Left renal cortex interstitium (tissue), 4 donors: ENCODE measurements around the gene ENTPD1. TPM values are rescaled to one million over a fixed set of nuclear protein-coding genes. Genes with fewer than 3 reads are reported as not detected.
"Not testable (repeated sequence)": the region's sequence is repeated elsewhere in the genome, so short reads cannot be mapped to it uniquely, and the experiment has no call there.

Experiments
- DNase-seq, 4 donors: peaks; one replicate each; pipeline ENCODE4 v3.0.0-alpha.2; 2013; ENCODE audit warnings: low read depth in 4 of 4, low spot score in 2 of 4, missing footprints in 1 of 4
- polyA plus RNA-seq, 4 donors: library from polyadenylated mRNA; unstranded; fragments of 120-200 nt; gene quantifications; one replicate each; pipeline ENCODE4 v1.2.1, GENCODE V29; 2013; ENCODE audit not compliant: insufficient read length in 4 of 4

Gene ENTPD1
- polyA plus RNA-seq, 4 donors: 18.8 to 26.9 (median 22.6) TPM

DNA sequence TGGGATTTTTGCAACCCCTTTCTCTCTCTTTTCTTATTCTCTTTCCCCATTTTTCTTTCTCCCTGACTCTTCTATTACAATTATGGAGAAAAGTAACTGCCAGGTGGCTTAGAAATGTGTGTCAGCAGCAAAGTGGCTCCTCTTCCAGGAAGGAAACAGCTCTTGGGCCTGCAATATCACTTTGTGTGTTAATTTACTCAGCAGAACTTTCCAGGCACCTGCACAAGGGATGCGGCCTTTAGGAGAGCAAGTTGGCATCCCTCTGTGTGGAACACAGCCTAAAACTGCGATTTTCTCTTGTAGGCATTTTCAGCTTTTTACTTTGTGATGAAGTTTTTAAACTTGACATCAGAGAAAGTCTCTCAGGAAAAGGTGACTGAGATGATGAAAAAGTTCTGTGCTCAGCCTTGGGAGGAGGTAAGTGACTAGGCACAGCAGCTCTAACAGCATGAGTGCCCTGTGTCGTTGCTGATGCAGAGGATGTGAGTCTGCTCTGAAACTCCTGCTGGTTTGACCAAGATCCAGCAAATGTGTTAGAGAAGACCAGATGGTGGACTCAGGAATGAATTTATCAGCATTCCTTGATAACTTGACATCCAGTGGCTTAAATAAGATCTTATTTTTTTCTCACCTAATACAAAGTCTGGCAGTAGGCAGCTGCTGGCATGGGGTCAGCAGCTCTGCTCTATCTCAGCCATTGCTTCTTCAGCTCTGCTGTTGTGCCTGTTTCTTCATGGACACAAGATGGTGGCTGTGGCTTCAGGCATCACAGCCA, 104.4 kb downstream of the ENTPD1 start:
- DNase-seq: no peak

- no peak for DNase-seq
These were observed 105.4 kb downstream of the ENTPD1 start for GRCh38 chr10:95861386-95861785.

DNA sequence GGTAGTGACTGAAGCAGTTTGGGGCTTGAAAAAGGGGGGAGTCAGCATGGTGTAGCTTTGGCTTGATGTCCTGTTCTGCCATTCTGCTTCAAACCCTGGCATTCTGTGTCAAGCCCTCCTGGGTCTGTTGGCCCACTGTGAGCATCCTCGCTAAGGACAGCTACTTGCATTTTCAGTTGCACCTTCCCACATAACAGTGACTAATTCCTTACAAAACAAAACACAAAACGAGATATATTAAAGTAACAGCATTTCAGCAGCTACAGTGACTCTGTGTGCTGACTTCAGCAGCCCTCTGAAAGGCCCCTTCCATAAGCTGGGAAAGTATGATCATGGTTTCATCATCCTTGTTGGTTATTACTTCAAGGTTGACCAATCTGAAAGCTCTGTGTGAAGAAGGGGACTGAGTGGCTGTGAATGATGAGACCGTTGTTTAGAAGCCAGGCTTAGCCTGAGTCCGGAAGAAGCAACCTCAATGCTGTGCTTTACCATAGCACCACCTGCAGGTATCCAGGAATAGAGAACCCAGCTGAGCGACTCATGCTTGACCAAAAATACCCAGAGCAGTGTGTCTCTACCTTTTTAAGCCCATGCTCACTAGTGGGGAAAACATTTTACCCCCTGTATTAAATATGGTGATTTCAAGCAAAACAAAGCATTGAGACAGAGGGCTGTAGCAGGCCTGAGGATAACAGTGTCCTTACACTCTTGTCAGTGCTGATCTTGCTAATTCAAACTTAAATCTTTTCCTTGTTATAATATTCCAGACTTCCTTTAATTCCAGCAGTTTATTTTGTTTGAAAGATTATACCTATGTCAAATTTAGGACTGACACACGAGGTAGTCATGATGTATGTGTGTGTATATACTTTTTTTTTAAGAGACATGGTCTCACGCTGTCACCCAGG, 109.2 kb downstream of the ENTPD1 start:
- peak in 1 of 4 donors; percentile 50 for DNase-seq

DNA sequence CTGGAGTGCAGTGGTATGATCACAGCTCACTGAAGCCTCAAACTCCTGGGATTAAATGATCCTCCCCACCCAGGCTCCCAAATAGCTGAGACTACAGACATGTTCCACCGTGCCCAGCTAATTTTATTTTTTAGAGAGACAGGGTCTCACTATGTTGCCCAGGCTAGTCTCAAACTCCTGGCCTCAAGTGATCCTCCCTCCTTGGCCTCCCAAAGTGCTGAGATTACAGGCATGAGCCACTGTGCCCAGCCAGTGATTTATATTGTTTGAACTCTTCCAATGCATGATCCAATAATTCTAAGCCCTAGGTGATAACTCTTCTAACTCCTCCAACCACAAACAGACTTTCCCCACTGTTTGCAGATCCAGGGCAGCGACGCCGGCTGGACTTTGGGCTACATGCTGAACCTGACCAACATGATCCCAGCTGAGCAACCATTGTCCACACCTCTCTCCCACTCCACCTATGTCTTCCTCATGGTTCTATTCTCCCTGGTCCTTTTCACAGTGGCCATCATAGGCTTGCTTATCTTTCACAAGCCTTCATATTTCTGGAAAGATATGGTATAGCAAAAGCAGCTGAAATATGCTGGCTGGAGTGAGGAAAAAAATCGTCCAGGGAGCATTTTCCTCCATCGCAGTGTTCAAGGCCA, 110.0 kb downstream of the ENTPD1 start:
- DNase-seq: no peak

- no peak for DNase-seq
These were observed 110.5 kb downstream of the ENTPD1 start for GRCh38 chr10:95866467-95866842.

- no peak for DNase-seq
These were observed 111.9 kb downstream of the ENTPD1 start for GRCh38 chr10:95867866-95868265.

GRCh38 chr10:95872158-95872711, 116.3 kb downstream of the ENTPD1 start:
- DNase-seq: no peak

DNA sequence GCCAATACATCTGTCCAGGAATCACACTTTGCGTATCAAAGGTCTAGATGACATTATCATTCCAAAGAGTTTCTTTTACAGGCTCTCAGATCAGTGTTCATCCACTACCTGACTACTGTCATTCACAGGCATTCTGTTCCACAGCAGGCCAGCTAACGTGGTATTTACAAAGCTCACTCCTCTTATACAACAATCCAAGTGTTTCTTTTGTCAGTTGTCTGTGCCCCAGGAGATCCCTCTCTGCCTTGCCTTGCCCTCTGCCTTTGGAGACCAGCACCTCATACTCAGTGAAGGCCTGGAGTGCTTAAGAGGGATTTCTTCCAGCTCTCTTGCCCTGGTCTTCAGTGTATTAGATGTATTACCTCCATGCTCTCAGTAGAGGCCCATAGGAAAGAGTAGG, 117.2 kb downstream of the ENTPD1 start:
- no peak for DNase-seq

DNA sequence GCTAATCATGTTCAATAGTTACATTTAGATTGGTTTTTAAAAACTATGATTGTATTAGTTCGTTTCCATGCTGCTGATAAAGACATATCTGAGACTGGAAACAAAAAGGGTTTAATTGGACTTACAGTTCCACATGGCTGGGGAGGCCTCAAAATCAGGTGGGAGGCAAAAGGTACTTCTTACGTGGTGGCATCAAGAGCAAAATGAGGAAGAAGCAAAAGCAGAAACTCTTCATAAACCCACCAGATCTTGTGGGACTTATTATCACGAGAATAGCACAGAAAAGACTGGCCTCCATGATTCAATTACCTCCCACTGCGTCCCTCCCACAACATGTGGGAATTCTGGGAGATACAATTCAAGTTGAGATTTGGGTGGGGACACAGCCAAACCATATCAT, 117.7 kb downstream of the ENTPD1 start:
- no peak for DNase-seq

DNA sequence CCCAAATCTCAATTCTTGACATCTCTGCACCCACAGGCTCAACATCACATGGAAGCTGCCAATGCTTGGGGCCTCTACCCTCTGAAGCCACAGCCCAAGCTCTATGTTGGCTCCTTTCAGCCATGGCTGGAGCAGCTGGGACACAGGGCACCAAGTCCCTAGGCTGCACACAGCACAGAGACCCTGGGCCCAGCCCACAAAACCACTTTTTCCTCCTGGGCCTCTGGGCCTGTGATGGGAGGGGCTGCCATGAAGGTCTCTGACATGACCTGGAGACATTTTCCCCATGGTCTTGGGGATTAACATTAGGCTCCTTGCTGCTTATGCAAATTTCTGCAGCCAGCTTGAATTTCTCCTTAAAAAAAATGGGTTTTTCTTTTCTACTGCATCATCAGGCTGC, 118.8 kb downstream of the ENTPD1 start:
- not testable (repeated sequence) for DNase-seq

DNA sequence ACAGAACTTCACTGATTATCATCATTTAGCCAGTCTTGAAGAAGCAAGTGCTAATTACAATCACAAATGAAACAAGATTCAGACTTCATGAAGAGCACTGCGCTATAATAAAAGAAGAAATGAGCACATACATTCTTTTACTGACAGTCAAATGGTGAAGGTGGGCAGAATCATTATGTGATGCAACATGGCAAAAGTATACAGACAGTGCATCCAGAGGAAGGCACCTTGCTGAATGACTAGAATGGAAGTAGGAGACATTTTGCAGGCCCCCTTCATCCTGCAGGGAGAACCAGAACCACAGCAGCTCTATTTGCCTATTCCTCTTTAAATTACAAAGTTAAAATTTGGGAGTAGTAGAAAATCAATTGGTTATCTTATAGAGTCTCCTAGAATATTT, 120.8 kb downstream of the ENTPD1 start:
- no peak for DNase-seq

GRCh38 chr10:95877881-95878280, 121.9 kb downstream of the ENTPD1 start:
- DNase-seq: no peak

DNA sequence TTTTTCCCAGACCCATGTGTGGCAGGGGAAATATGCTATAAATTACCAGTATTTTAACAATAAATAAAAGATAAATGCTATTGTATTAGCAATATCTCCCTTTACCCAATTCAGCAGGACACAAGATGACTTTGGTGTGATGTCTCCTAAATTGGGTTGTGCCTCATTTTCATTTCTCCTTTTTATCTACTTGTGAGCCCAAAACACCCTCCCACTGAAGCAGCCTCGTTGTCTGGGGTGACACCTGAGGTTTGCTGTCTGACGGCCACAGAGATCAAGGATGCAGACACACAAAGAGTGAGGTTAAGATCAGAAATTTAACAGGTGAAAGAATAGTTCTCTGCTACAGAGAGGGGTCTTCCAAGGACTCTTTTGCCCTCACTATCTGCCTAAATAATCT, 124.7 kb downstream of the ENTPD1 start:
- no peak for DNase-seq

- DNase-seq: peak in 3 of 4 donors; percentile 1 to 13 (median 3)
These were observed 125.4 kb downstream of the ENTPD1 start for GRCh38 chr10:95881316-95881715.

DNA sequence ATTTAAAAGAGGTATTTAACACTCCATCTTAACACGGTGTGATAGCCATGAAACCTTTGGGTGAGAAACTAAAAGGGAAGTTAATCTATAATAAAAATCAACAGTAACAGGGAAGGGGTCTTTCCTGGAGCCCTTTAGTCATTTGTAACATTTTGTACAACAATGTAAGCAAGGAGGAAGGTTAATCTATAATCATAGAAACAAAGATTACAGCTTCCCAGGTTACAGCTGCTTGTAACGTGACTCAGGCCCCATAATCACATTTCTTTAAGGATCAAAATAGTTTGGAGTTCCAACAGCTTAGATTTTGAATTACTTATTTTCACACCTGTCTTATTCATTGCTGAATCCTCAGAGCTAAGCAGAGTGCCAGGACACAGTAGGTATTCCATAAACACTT, 133.9 kb downstream of the ENTPD1 start:
- DNase-seq: no peak

DNA sequence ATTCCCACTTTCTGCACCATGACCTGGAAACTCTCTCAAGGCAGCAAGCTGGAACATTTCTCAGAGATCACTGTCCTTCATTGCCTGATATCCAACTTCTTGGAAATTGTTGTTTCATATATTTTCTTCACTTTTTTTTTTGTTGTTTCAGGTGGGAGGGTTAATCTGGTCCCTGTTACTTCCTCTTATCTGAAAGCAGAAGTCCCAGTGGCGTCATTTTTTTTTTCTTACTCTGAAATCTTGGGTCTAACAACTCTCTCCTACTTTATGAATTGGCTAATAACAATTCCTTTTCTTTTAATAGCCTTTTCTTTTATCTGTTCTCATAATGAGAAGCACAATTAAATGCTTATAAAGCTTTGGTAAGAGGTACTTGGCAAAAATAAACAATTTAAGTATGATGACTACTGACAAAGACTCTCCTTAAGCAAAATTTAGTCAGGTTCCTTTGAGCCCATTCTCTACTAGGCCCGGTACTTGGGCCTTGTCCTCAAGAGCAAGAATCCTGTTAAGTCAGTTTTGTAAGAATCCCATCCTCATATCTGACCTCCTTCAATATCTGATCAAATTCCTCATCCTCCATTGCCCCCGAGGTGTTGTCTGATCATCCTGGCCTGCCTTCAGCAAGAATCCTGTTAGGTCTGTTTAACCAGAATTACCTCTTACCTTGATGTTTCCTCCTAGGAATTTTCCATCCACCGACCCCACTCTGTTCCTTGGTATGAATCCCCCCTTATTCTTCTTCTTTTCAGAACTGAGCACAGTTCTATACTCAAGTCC, 140.3 kb downstream of the ENTPD1 start:
- DNase-seq: no peak

DNA sequence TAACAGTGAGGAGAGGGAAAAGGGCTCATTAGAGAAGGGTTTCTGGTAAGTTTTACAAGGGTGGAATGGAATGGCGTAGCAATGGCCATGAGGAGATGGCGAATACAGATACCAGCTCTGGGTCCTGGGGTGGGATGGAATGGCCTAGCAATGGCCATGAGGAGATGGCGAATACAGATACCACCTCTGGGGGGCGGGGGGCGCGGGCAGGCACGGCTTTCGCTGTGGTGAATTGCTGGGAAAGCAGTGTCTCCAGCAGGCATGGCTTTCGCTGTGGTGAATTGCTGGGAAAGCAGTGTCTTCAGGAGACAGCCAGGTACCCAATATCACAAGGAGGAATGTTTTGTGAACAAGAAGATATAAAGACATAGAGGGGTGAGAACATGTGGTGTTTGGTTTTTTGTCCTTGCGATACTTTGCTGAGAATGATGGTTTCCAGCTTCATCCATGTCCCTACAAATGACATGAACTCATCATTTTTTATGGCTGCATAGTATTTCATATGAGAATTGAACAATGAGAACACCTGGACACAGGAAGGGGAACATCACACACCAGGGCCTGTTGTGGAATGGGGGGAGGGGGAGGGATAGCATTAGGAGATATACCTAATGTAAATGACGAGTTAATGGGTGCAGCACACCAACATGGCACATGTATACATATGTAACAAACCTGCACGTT, 150.1 kb downstream of the ENTPD1 start:
- not testable (repeated sequence) for DNase-seq

DNA sequence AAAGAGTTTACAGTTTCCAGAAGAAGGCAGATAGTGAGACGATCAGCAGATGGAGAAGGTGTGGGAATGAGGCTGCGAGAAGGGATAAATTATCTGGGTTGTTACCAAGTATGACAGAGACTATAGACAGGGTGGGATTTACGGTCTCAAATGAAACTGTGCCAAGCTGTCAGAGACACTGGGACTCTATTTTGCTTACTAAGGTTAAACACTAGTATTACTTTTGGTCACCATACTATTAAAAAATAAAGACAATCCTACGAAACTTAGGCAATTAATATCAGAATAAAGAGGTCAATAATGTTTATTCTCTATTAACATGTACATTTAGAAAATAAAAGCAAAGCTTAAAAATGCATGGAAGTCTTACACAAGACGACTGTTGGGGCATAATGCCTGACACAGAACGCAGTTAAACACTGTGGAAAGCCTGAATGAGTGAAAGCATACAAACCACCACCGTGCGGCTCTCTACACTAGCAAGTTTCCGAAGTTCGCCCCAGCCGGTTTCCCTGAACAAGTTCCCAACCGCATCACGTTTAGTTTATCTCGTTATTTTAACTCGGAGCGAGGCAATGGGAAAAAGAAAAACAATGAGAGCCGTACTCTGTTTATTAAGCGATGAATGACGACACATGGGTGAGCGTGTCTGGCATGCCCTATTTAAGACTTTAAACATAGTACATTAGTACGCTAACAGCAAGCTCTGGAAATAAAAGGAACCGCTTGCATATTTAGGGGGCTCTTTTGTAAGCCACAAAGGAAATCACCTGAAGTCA, 150.9 kb downstream of the ENTPD1 start:
- peak; percentile 32 to 73 (median 53) for DNase-seq
